ENCODE results near the gene SLC35F4.
"Not testable (repeated sequence)": the region's sequence is repeated elsewhere in the genome, so short reads cannot be mapped to it uniquely, and the experiment has no call there.

Gene SLC35F4

GRCh38 chr14:57735276-57735675 lies 130.6 kb downstream of the SLC35F4 start:
- FAIRE-seq = no peak

GRCh38 chr14:57732463-57733285 lies 133.2 kb downstream of the SLC35F4 start:
- DNase-seq (ENCODE audit: insufficient read length, low spot score) (no peak), FAIRE-seq (no peak)

More at GRCh38 chr14:57735276-57735675, 130.6 kb downstream of the SLC35F4 start:
- DNase-seq (ENCODE audit: insufficient read length, low spot score) = no peak

- no peak for FAIRE-seq
- DNase-seq (ENCODE audit: insufficient read length, low spot score) = no peak
Observed at GRCh38 chr14:57729208-57730187, 136.4 kb downstream of the SLC35F4 start.

GRCh38 chr14:57725399-57726077 lies 140.4 kb downstream of the SLC35F4 start:
- DNase-seq (ENCODE audit: insufficient read length, low spot score) (no peak), FAIRE-seq (no peak)

GRCh38 chr14:57722141-57722540 lies 143.8 kb downstream of the SLC35F4 start:
- DNase-seq (ENCODE audit: insufficient read length, low spot score); FAIRE-seq: not testable (repeated sequence)

GRCh38 chr14:57714487-57714931 lies 151.4 kb downstream of the SLC35F4 start:
- FAIRE-seq (no peak), DNase-seq (ENCODE audit: insufficient read length, low spot score) (no peak)

GRCh38 chr14:57712698-57713097 lies 153.2 kb downstream of the SLC35F4 start:
- DNase-seq (ENCODE audit: insufficient read length, low spot score) (no peak), FAIRE-seq (no peak)

- no peak for FAIRE-seq
- no peak for DNase-seq (ENCODE audit: insufficient read length, low spot score)
Observed at GRCh38 chr14:57712102-57712501, 153.8 kb downstream of the SLC35F4 start.

GRCh38 chr14:57709909-57710308 lies 156.0 kb downstream of the SLC35F4 start:
- DNase-seq (ENCODE audit: insufficient read length, low spot score) (no peak), FAIRE-seq (no peak)

GRCh38 chr14:57709086-57709485 lies 156.8 kb downstream of the SLC35F4 start:
- not testable (repeated sequence) for FAIRE-seq; DNase-seq (ENCODE audit: insufficient read length, low spot score)

GRCh38 chr14:57707219-57707618 lies 158.7 kb downstream of the SLC35F4 start:
- DNase-seq (ENCODE audit: insufficient read length, low spot score) (no peak), FAIRE-seq (no peak)

- no peak for DNase-seq (ENCODE audit: insufficient read length, low spot score)
- no peak for FAIRE-seq
Observed at GRCh38 chr14:57704763-57705162, 161.1 kb downstream of the SLC35F4 start.

- no peak for FAIRE-seq
- no peak for DNase-seq (ENCODE audit: insufficient read length, low spot score)
Observed at GRCh38 chr14:57699947-57700346, 165.9 kb downstream of the SLC35F4 start.

GRCh38 chr14:57692671-57693070 lies 173.2 kb downstream of the SLC35F4 start:
- FAIRE-seq = peak; percentile 40
- DNase-seq (ENCODE audit: insufficient read length, low spot score) = no peak

- DNase-seq (ENCODE audit: insufficient read length, low spot score) = no peak
- FAIRE-seq = no peak
Observed at GRCh38 chr14:57687416-57687815, 178.5 kb downstream of the SLC35F4 start.

GRCh38 chr14:57686304-57686703 lies 179.6 kb downstream of the SLC35F4 start:
- FAIRE-seq (no peak), DNase-seq (ENCODE audit: insufficient read length, low spot score) (no peak)

- FAIRE-seq (no peak), DNase-seq (ENCODE audit: insufficient read length, low spot score) (no peak)
Observed at GRCh38 chr14:57671021-57671420, 194.9 kb downstream of the SLC35F4 start.

GRCh38 chr14:57660208-57660607 lies 205.7 kb downstream of the SLC35F4 start:
- FAIRE-seq (no peak), DNase-seq (ENCODE audit: insufficient read length, low spot score) (no peak)

- no peak for FAIRE-seq
- no peak for DNase-seq (ENCODE audit: insufficient read length, low spot score)
Observed at GRCh38 chr14:57659052-57659451, 206.8 kb downstream of the SLC35F4 start.

GRCh38 chr14:57657487-57657886 lies 208.4 kb downstream of the SLC35F4 start:
- FAIRE-seq (no peak), DNase-seq (ENCODE audit: insufficient read length, low spot score) (no peak)

- no peak for DNase-seq (ENCODE audit: insufficient read length, low spot score)
- no peak for FAIRE-seq
Observed at GRCh38 chr14:57656853-57657252, 209.0 kb downstream of the SLC35F4 start.

All from GM19239 (cell line).